Suprapubic skin (tissue), 4 donors: ENCODE measurements around the gene ARL4C. TPM values are rescaled to one million over a fixed set of nuclear protein-coding genes. Genes with fewer than 3 reads are reported as not detected.

Source experiments
- DNase-seq, 2 donors: peaks; one replicate each; pipeline ENCODE4 v3.0.0-alpha.2; 2019; ENCODE audit warnings: low spot score in 2 of 2
- H3K27ac ChIP-seq: fragments of 200-600 bp; sonication (generic); one replicate; pipeline ENCODE4 v1.5.1; 2019
- H3K27me3 ChIP-seq: fragments of 200-600 bp; sonication (generic); one replicate; pipeline ENCODE4 v1.5.1; 2019
- H3K36me3 ChIP-seq: fragments of 200-600 bp; sonication (generic); one replicate; pipeline ENCODE4 v1.5.1; 2019
- H3K4me1 ChIP-seq: fragments of 200-600 bp; sonication (generic); one replicate; pipeline ENCODE4 v1.5.1; 2019
- H3K4me3 ChIP-seq: fragments of 200-600 bp; sonication (generic); one replicate; pipeline ENCODE4 v1.5.1; 2019; ENCODE audit warnings: mild to moderate bottlenecking
- H3K9me3 ChIP-seq: fragments of 200-600 bp; sonication (generic); one replicate; pipeline ENCODE4 v1.5.1; 2019
- EP300 ChIP-seq: sonication (generic); formaldehyde crosslinking; IDR thresholded peaks from one replicate; pipeline ENCODE4 v1.6.1; 2017; ENCODE audit warnings: antibody characterized with exemption
- POLR2A ChIP-seq, 2 donors: fragments of 450-650 bp; IDR thresholded peaks; one replicate each; pipeline ENCODE4 v1.6.1; 2017; ENCODE audit warnings: antibody characterized with exemption in 2 of 2, mild to moderate bottlenecking in 2 of 2, moderate library complexity in 2 of 2
- POLR2AphosphoS5 ChIP-seq, 3 donors: sonication (generic); formaldehyde crosslinking; IDR thresholded peaks; one replicate each; pipeline ENCODE4 v1.6.1; 2017; ENCODE audit warnings: antibody characterized with exemption in 3 of 3
- WGBS: methylation state at CpG from one replicate; pipeline ENCODE4 v1.1.5; 2018; 5-methylcytosine and 5-hydroxymethylcytosine counted together
- total RNA-seq, 4 donors: library from RNA; depleted of rRNA; stranded (reverse); fragments of >200 nt; gene quantifications; one replicate each; pipeline ENCODE4 v1.1.0, GENCODE V29; 2016
- TF ChIP-seq, protein P1 (sequence below), 2 donors: fragments of 200-600 bp in 1 of 2; fragments of 450-650 bp in 1 of 2; sonication (generic) in 1 of 2; IDR thresholded peaks; one replicate each; pipeline ENCODE4 v1.5.1; 2016 to 2019; ENCODE audit warnings: antibody characterized with exemption in 2 of 2, mild to moderate bottlenecking in 1 of 2, moderate library complexity in 1 of 2

The ARL4C gene
- total RNA-seq, 4 donors from 2014 or later, result 35.8 to 64.4 (median 45.7) TPM

DNA sequence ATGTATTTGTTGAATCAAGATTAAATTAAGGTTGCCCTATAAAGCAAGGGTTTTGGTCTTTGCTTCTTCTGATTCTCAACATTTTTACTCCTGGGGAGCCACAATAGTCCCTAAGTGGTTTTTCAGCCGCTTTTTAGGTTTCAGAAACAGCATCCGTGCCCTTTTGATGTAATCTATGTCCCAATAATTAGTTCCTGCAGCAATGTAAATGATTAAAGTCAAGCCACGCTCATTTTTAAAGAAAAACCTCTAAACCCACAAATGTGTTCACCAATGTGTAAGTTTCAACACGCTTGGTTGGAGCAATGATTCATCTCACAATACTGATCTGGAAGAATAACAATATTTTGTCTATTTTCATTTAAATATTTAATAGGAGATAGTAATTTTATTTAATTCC lies 5.6 kb downstream of the ARL4C start:
- H3K4me1 ChIP-seq, result peaks cover 28% of the 10 kb centered on the region
- 70% methylated on average over 4 of the region's 4 CpGs for WGBS
- no peaks in the 10 kb centered on the region for H3K36me3 ChIP-seq
- DNase-seq, result no peak
- H3K4me3 ChIP-seq, result no peak overlapping the region
- no peak for TF ChIP-seq POLR2A (IDR thresholded peaks at IDR 0.05)
- TF ChIP-seq, protein P1, sequence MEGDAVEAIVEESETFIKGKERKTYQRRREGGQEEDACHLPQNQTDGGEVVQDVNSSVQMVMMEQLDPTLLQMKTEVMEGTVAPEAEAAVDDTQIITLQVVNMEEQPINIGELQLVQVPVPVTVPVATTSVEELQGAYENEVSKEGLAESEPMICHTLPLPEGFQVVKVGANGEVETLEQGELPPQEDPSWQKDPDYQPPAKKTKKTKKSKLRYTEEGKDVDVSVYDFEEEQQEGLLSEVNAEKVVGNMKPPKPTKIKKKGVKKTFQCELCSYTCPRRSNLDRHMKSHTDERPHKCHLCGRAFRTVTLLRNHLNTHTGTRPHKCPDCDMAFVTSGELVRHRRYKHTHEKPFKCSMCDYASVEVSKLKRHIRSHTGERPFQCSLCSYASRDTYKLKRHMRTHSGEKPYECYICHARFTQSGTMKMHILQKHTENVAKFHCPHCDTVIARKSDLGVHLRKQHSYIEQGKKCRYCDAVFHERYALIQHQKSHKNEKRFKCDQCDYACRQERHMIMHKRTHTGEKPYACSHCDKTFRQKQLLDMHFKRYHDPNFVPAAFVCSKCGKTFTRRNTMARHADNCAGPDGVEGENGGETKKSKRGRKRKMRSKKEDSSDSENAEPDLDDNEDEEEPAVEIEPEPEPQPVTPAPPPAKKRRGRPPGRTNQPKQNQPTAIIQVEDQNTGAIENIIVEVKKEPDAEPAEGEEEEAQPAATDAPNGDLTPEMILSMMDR (IDR thresholded peaks at IDR 0.05), result no peak
- no peak for TF ChIP-seq POLR2AphosphoS5 (IDR thresholded peaks at IDR 0.05)
- TF ChIP-seq EP300, result no peak
- no peaks in the 10 kb centered on the region for H3K9me3 ChIP-seq
- H3K27ac ChIP-seq, result no peak overlapping the region
- H3K27me3 ChIP-seq, result no peaks in the 10 kb centered on the region

DNA sequence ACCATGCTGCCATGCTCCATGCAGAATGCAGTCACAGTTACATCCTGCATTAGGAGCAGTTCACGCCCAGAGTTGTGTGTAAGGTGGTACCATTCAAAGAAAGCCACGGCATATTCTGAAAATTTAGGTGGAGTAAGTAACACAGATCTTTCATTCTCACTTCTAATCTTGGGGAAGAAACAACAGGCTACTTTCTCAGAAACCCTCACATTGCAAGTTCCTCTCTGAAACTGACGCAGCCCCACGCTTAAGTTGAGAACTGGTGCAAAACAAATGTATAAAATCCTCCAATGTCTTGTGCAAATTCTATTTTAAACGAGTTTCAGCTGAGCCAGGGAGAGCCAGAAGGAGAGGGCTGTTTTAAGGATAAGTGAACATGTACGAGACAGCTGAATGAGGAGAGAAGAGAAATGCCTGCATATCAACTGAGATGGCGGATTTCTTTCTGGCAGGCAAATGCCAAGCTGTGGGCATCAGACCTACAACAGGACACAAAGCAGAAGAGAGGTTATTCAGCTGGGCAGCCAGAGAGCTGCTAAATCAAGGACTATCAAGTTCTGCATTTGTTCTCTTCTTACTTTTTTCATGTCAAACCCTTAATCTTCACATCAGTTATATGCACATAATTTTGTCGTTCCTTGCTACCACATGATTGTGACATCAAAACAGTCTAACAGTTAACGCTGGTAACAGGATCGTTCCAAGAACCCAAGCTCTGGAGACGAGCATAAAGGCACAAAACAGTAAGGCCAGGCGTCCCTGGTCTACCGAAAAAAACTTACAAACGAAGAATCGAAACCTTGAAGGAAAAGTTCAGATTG lies 6.4 kb downstream of the ARL4C start:
- TF ChIP-seq, protein P1 (IDR thresholded peaks at IDR 0.05), result no peak
- TF ChIP-seq POLR2A (IDR thresholded peaks at IDR 0.05), result no peak
- no peak for TF ChIP-seq POLR2AphosphoS5 (IDR thresholded peaks at IDR 0.05)
- no peak for TF ChIP-seq EP300
- WGBS, result 66% methylated on average over 15 of the region's 15 CpGs
- Histone ChIP-seq H3K9me3 (no peaks in the 10 kb centered on the region), H3K4me3 (no peak overlapping the region), H3K36me3 (no peaks in the 10 kb centered on the region), H3K27me3 (no peaks in the 10 kb centered on the region), H3K4me1 (peaks cover 26% of the 10 kb centered on the region), H3K27ac (peak overlapping the region; percentile 3)
- no peak for DNase-seq

- no peak for DNase-seq
- WGBS, result 78% methylated on average over 8 of the region's 8 CpGs
- Histone ChIP-seq H3K27me3 (no peaks in the 10 kb centered on the region), H3K27ac (no peak overlapping the region), H3K4me1 (peaks cover 13% of the 10 kb centered on the region), H3K9me3 (no peaks in the 10 kb centered on the region), H3K36me3 (no peaks in the 10 kb centered on the region), H3K4me3 (no peak overlapping the region)
- TF ChIP-seq POLR2AphosphoS5 (IDR thresholded peaks at IDR 0.05), result no peak
- TF ChIP-seq EP300, result no peak
- TF ChIP-seq POLR2A (IDR thresholded peaks at IDR 0.05), result no peak
- TF ChIP-seq, protein P1 (IDR thresholded peaks at IDR 0.05), result no peak
These were observed 7.9 kb downstream of the ARL4C start for GRCh38 chr2:234488913-234489451.

DNA sequence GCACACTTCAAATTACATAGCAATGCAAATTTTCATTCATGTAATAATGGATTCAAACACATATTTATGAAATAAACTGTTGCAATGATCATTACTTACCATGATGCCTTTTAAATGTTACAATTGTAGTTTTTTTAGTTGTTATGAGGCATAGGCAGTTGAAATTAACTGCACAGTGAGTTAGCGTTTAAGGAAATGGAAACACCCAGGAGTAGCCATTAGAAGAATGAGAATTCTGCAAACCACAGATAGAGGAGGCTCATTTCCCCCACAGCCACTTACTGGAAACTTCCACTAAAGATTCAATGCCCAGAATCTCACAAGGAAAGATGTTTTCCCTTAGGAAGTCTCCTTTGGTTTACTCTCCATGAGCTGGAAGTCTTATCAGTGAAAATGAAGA lies 8.4 kb downstream of the ARL4C start:
- H3K27ac ChIP-seq, result no peak overlapping the region
- no peaks in the 10 kb centered on the region for H3K36me3 ChIP-seq
- no peak overlapping the region for H3K4me3 ChIP-seq
- no peaks in the 10 kb centered on the region for H3K9me3 ChIP-seq
- H3K27me3 ChIP-seq, result no peaks in the 10 kb centered on the region
- TF ChIP-seq EP300 (no peak), POLR2A (IDR thresholded peaks at IDR 0.05) (no peak), POLR2AphosphoS5 (IDR thresholded peaks at IDR 0.05) (no peak)
- TF ChIP-seq, protein P1 (IDR thresholded peaks at IDR 0.05), result no peak
- WGBS, result 84% methylated on average over 1 of the region's 1 CpG
- DNase-seq, result no peak
- H3K4me1 ChIP-seq, result peaks cover 11% of the 10 kb centered on the region

- Histone ChIP-seq H3K9me3 (no peaks in the 10 kb centered on the region), H3K27me3 (no peaks in the 10 kb centered on the region), H3K27ac (no peak overlapping the region), H3K4me1 (peaks cover 2% of the 10 kb centered on the region), H3K36me3 (no peaks in the 10 kb centered on the region), H3K4me3 (no peak overlapping the region)
- no peak for DNase-seq
- WGBS, result 73% methylated on average over 2 of the region's 3 CpGs
- TF ChIP-seq, protein P1 (IDR thresholded peaks at IDR 0.05), result no peak
- TF ChIP-seq EP300 (no peak), POLR2A (IDR thresholded peaks at IDR 0.05) (no peak), POLR2AphosphoS5 (IDR thresholded peaks at IDR 0.05) (no peak)
These were observed 9.5 kb downstream of the ARL4C start for GRCh38 chr2:234487356-234487755.
